Lower lobe of right lung (tissue), 2 donors: Measurements from ENCODE around the gene RNF14. TPM values are rescaled to one million over a fixed set of nuclear protein-coding genes. Genes with fewer than 3 reads are reported as not detected.

Experiments used
- ATAC-seq, 2 donors: fragments of 200-7000 bp; cut with Tn5 transposase; one replicate each; pipeline ENCODE4 v1.9.1; 2020 to 2022; ENCODE audit warnings: mild to moderate bottlenecking in 2 of 2, moderate library complexity in 2 of 2
- DNase-seq: peaks from one replicate; pipeline ENCODE4 v3.0.0-alpha.2; 2020
- H3K27ac ChIP-seq: fragments of 200-600 bp; one replicate; pipeline ENCODE4 v1.8.0; 2022
- H3K27me3 ChIP-seq: fragments of 200-600 bp; one replicate; pipeline ENCODE4 v1.8.0; 2022; ENCODE audit warnings: low read depth
- H3K36me3 ChIP-seq: fragments of 200-600 bp; one replicate; pipeline ENCODE4 v1.8.0; 2022; ENCODE audit warnings: mild to moderate bottlenecking
- H3K4me1 ChIP-seq: fragments of 200-600 bp; one replicate; pipeline ENCODE4 v1.8.0; 2022
- H3K4me3 ChIP-seq: fragments of 200-600 bp; one replicate; pipeline ENCODE4 v1.8.0; 2022; ENCODE audit warnings: mild to moderate bottlenecking
- H3K9me3 ChIP-seq: fragments of 200-600 bp; one replicate; pipeline ENCODE4 v1.8.0; 2022
- CTCF ChIP-seq: fragments of 200-600 bp; IDR thresholded peaks from one replicate; pipeline ENCODE4 v1.8.0; 2022; ENCODE audit warnings: antibody characterized with exemption, mild to moderate bottlenecking
- intact Hi-C: fragments of 100-400 bp; cut with DNase I; formaldehyde crosslinking; loops from one replicate; pipeline ENCODE4 v1.11.0; 2022
- total RNA-seq: library from RNA; stranded (reverse); fragmentation: NEBNext Ultra II Directional; extraction: Animal tissue kit (Norgen Biotek cat#: 25700); gene quantifications from one replicate; pipeline ENCODE4 v1.2.1, GENCODE V29; 2021
- donor health status: DM: no; HTN: yes; CAD: no; lungs with severe emphysema.

RNF14 gene
- total RNA-seq, 1 donor from 2014 or later, result 47.1 TPM

- Histone ChIP-seq H3K36me3 (peaks cover 61% of the 10 kb centered on the region), H3K9me3 (no peaks in the 10 kb centered on the region), H3K4me1 (no peaks in the 10 kb centered on the region), H3K27ac (no peak overlapping the region), H3K27me3 (no peaks in the 10 kb centered on the region), H3K4me3 (no peak overlapping the region)
- TF ChIP-seq CTCF, result no peak
- no peak for DNase-seq
- ATAC-seq, result no peak
- intact Hi-C loops, result loop anchor here (10.0 kb wide), 1 partner anchor 137 kb away; no protein-coding TSS in a partner anchor
Measured at GRCh38 chr5:141997358-141997960, 28.6 kb downstream of the RNF14 start.

- no peak for ATAC-seq
- no peaks in the 10 kb centered on the region for H3K9me3 ChIP-seq
- no peaks in the 10 kb centered on the region for H3K27me3 ChIP-seq
- no peaks in the 10 kb centered on the region for H3K4me1 ChIP-seq
- H3K4me3 ChIP-seq, result no peak overlapping the region
- TF ChIP-seq CTCF, result no peak
- H3K36me3 ChIP-seq, result peaks cover 64% of the 10 kb centered on the region
- intact Hi-C loops, result no loop called here
- no peak overlapping the region for H3K27ac ChIP-seq
- no peak for DNase-seq
Measured at GRCh38 chr5:142000173-142000572, 31.3 kb downstream of the RNF14 start.

- DNase-seq (no peak), ATAC-seq (no peak)
- no peaks in the 10 kb centered on the region for H3K9me3 ChIP-seq
- intact Hi-C loops, result no loop called here
- peak; percentile 22 for TF ChIP-seq CTCF
- H3K4me1 ChIP-seq, result no peaks in the 10 kb centered on the region
- no peak overlapping the region for H3K27ac ChIP-seq
- peaks cover 70% of the 10 kb centered on the region for H3K36me3 ChIP-seq
- H3K27me3 ChIP-seq, result no peaks in the 10 kb centered on the region
- H3K4me3 ChIP-seq, result no peak overlapping the region
Measured at GRCh38 chr5:142000704-142001484, 32.0 kb downstream of the RNF14 start.

GRCh38 chr5:142003266-142003800 is 34.4 kb downstream of the RNF14 start:
- Histone ChIP-seq H3K4me1 (no peaks in the 10 kb centered on the region), H3K27ac (no peak overlapping the region), H3K36me3 (peaks cover 79% of the 10 kb centered on the region)

More at GRCh38 chr5:142003266-142003800, 34.4 kb downstream of the RNF14 start:
- intact Hi-C loops, result no loop called here
- TF ChIP-seq CTCF, result no peak
- no peak for ATAC-seq
- H3K9me3 ChIP-seq, result no peaks in the 10 kb centered on the region
- no peak overlapping the region for H3K4me3 ChIP-seq
- DNase-seq, result no peak
- H3K27me3 ChIP-seq, result no peaks in the 10 kb centered on the region
